AG08395 (cell line): ENCODE results near the gene ABCF3.
A peak's percentile ranks its signal among the peaks of the same experiment; 100 is the strongest.

Experiments used
- DNase-seq: peaks from one replicate; pipeline ENCODE4 v3.0.0; 2012; ENCODE audit warnings: mixed read lengths, low spot score

Gene ABCF3

GRCh38 chr3:184230603-184231528 is 44.9 kb downstream of the ABCF3 start:
- DNase-seq = no peak

- DNase-seq = no peak
These were observed 45.7 kb downstream of the ABCF3 start for GRCh38 chr3:184231671-184232070.

GRCh38 chr3:184233127-184233843 is 47.3 kb downstream of the ABCF3 start:
- no peak for DNase-seq

- DNase-seq = peak; percentile 79
These were observed 48.2 kb downstream of the ABCF3 start for GRCh38 chr3:184234224-184234623.

GRCh38 chr3:184234671-184235380 is 48.8 kb downstream of the ABCF3 start:
- no peak for DNase-seq

- DNase-seq = no peak
These were observed 49.5 kb downstream of the ABCF3 start for GRCh38 chr3:184235381-184236032.

- DNase-seq = no peak
These were observed 50.0 kb downstream of the ABCF3 start for GRCh38 chr3:184236033-184236410.

GRCh38 chr3:184236636-184237035 is 50.6 kb downstream of the ABCF3 start:
- no peak for DNase-seq

- no peak for DNase-seq
These were observed 51.2 kb downstream of the ABCF3 start for GRCh38 chr3:184237211-184237610.

- no peak for DNase-seq
These were observed 51.8 kb downstream of the ABCF3 start for GRCh38 chr3:184237807-184238206.

- no peak for DNase-seq
These were observed 52.3 kb downstream of the ABCF3 start for GRCh38 chr3:184238246-184238818.

- no peak for DNase-seq
These were observed 53.2 kb downstream of the ABCF3 start for GRCh38 chr3:184239221-184239620.

- DNase-seq = no peak
These were observed 53.7 kb downstream of the ABCF3 start for GRCh38 chr3:184239708-184240107.

GRCh38 chr3:184240384-184241140 is 54.6 kb downstream of the ABCF3 start:
- DNase-seq = peak; percentile 43

GRCh38 chr3:184241141-184241446 is 55.1 kb downstream of the ABCF3 start:
- no peak for DNase-seq

GRCh38 chr3:184241447-184242296 is 55.7 kb downstream of the ABCF3 start:
- no peak for DNase-seq

GRCh38 chr3:184242297-184242685 is 56.3 kb downstream of the ABCF3 start:
- no peak for DNase-seq
